Neural cell (in vitro differentiated cells): Measurements from ENCODE around the gene SMIM1. TPM values are rescaled to one million over a fixed set of nuclear protein-coding genes. Genes with fewer than 3 reads are reported as not detected.
"Not testable (repeated sequence)": the region's sequence is repeated elsewhere in the genome, so short reads cannot be mapped to it uniquely, and the experiment has no call there.

Experiments used
- H2AFZ ChIP-seq: fragments of 200-600, 300-800 bp; sonication (generic), shearing (Covaris generic); 2 replicates; pipeline ENCODE4 v1.6.0; 2014; ENCODE audit warnings: low read depth, mild to moderate bottlenecking, antibody characterized with exemption, low read length, moderate library complexity
- H3F3A ChIP-seq: fragments of 200-600 bp; shearing (Covaris generic); 2 replicates; pipeline ENCODE4 v1.6.1; 2016; ENCODE audit warnings: mild to moderate bottlenecking, moderate library complexity, mixed read lengths, antibody characterized with exemption, low read length; ENCODE audit not compliant: insufficient read depth, poor library complexity, severe bottlenecking
- H3K27ac ChIP-seq: fragments of 200-600, 300-800 bp; sonication (generic), shearing (Covaris generic); 2 replicates; pipeline ENCODE4 v1.5.1; 2014; ENCODE audit warnings: mild to moderate bottlenecking, low read length, moderate library complexity
- H3K27me3 ChIP-seq: fragments of 300-800, 200-600 bp; sonication (generic), shearing (Covaris generic); 2 replicates; pipeline ENCODE4 v1.6.0; 2014; ENCODE audit warnings: mild to moderate bottlenecking, low read depth, low read length, moderate library complexity; ENCODE audit not compliant: insufficient read depth
- H3K36me3 ChIP-seq: fragments of 300-800, 200-600 bp; sonication (generic), shearing (Covaris generic); 2 replicates; pipeline ENCODE4 v1.5.1; 2014; ENCODE audit warnings: mild to moderate bottlenecking, antibody characterized with exemption, low read length, moderate library complexity; ENCODE audit not compliant: insufficient read depth
- H3K4me2 ChIP-seq: fragments of 300-800, 200-600 bp; sonication (generic), shearing (Covaris generic); 2 replicates; pipeline ENCODE4 v1.6.0; 2014; ENCODE audit warnings: mild to moderate bottlenecking, low read length
- H3K4me3 ChIP-seq: fragments of 300-800, 200-600 bp; sonication (generic), shearing (Covaris generic); 2 replicates; pipeline ENCODE4 v1.5.1; 2014; ENCODE audit warnings: mild to moderate bottlenecking, low read length, moderate library complexity
- H3K79me2 ChIP-seq: fragments of 200-600 bp; shearing (Covaris generic); replicated peaks from 2 replicates; pipeline ENCODE4 v1.6.0; 2014; ENCODE audit warnings: mild to moderate bottlenecking, low read length, moderate library complexity; ENCODE audit not compliant: insufficient read depth
- H3K9ac ChIP-seq: fragments of 300-800, 200-600 bp; sonication (generic), shearing (Covaris generic); 2 replicates; pipeline ENCODE4 v1.6.1; 2016; ENCODE audit warnings: mild to moderate bottlenecking, low read length, mixed read lengths
- H3K9me2 ChIP-seq: fragments of 200-600 bp; shearing (Covaris generic); 2 replicates; pipeline ENCODE4 v1.6.1; 2016; ENCODE audit warnings: mild to moderate bottlenecking, low read length, mixed read lengths; ENCODE audit not compliant: insufficient read depth
- H3K9me3 ChIP-seq: fragments of 200-600, 300-800 bp; sonication (generic), shearing (Covaris generic); 2 replicates; pipeline ENCODE4 v1.6.1; 2016; ENCODE audit warnings: mild to moderate bottlenecking, mixed run types, low read length, moderate library complexity, mixed read lengths
- H4K20me1 ChIP-seq: fragments of 200-600 bp; shearing (Covaris generic); 2 replicates; pipeline ENCODE4 v1.6.1; 2016; ENCODE audit warnings: mild to moderate bottlenecking, mixed run types; ENCODE audit not compliant: insufficient read depth
- EP300 ChIP-seq: fragments of 450-650 bp; conservative IDR thresholded peaks from 2 replicates; pipeline ENCODE4 v1.6.1; 2014; ENCODE audit warnings: antibody characterized with exemption, mild to moderate bottlenecking, moderate library complexity; ENCODE audit not compliant: poor library complexity, severe bottlenecking
- MXI1 ChIP-seq: fragments of 450-650 bp; conservative IDR thresholded peaks from 2 replicates; pipeline ENCODE4 v1.6.1; 2014; ENCODE audit warnings: antibody characterized with exemption, mild to moderate bottlenecking; ENCODE audit not compliant: poor library complexity, severe bottlenecking
- POLR2AphosphoS5 ChIP-seq: IDR thresholded peaks from 2 replicates; pipeline ENCODE4 v1.6.1; 2012
- RAD21 ChIP-seq: fragments of 450-650 bp; conservative IDR thresholded peaks from 2 replicates; pipeline ENCODE4 v1.6.1; 2014; ENCODE audit warnings: antibody characterized with exemption, mild to moderate bottlenecking, moderate library complexity
- REST ChIP-seq: IDR thresholded peaks from 2 replicates; pipeline ENCODE4 v1.6.1; 2012; ENCODE audit warnings: borderline replicate concordance
- SMC3 ChIP-seq: fragments of 450-650 bp; conservative IDR thresholded peaks from 2 replicates; pipeline ENCODE4 v1.6.1; 2014; ENCODE audit warnings: antibody characterized with exemption, mild to moderate bottlenecking, moderate library complexity; ENCODE audit not compliant: poor library complexity
- TAF1 ChIP-seq: IDR thresholded peaks from 2 replicates; pipeline ENCODE4 v1.6.1; 2012; ENCODE audit warnings: low read depth
- polyA plus RNA-seq: library from polyadenylated mRNA; depleted of rRNA; stranded (reverse); fragments of >200 nt; gene quantifications from 2 replicates; pipeline ENCODE4 v1.2.3, GENCODE V29; 2014
- TF ChIP-seq, protein P1 (sequence below): fragments of 450-650 bp; IDR thresholded peaks from 2 replicates; pipeline ENCODE4 v1.5.1; 2014; ENCODE audit warnings: antibody characterized with exemption, mild to moderate bottlenecking, moderate library complexity; ENCODE audit not compliant: poor library complexity, severe bottlenecking

The SMIM1 gene
- polyA plus RNA-seq, 1 donor from 2014 or later, result not detected

DNA sequence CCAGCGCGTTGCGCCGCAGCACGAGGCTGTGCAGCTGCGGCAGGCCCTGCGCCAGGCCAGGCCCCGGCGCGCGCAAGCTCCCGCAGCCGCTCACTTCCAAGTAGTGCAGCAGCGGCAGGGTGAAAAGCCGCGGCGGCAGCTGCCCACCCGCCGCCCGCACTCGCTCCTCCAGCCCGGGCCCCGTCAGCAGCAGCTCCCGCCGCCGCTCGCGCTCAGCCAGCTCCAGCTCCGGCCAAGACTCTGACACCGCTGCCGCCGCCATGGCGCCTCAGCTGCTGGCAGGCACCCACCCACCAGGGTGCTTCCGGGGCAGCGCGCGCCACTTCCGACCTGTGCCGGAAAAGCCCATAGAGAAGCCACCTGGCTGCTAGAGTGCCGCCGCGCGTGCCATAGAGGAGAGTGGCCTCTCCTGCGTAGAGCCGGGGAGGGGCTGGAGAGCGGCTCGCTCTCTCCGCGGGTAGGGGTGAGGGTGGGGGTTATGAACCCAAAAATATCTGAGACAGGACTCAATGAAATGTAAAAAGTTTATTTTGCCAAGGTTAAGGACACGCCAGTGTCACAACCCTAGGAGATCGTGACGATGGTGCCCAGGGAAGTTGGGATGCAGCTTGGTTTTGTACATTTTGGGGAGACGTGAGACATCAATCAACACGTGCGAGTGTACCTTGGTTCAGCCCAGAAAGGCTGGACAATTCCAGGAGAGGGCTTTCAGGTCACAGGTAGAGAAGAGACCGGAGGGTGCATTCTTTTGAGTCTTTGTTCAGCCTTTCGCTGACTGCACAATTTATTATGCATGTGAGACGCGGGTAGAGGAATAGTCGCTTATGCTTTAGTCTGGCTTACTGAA, 23.9 kb downstream of the SMIM1 start, which contains the start of gene LRRC47:
Gene LRRC47, minus strand, starts transcription at position 284 of the 847 bp plus-strand sequence. Its CDS starts 22 bp downstream, at position 262.
- Histone ChIP-seq H3K4me3 (peak within 1 kb of the TSS; percentile 94), H3K79me2 (peaks cover 21% of the 10 kb centered on the region), H3K36me3 (no peaks in the 10 kb centered on the region), H3K27ac (peak within 1 kb of the TSS; percentile 68), H3K9ac (peak within 1 kb of the TSS; percentile 78), H3K9me3 (no peaks in the 10 kb centered on the region), H3K27me3 (no peaks in the 10 kb centered on the region), H3K9me2 (no peaks in the 10 kb centered on the region), H4K20me1 (peaks cover 7% of the 10 kb centered on the region), H2AFZ (peak within 1 kb of the TSS; percentile 88), H3K4me2 (peak within 1 kb of the TSS; percentile 78), H3F3A (no peaks in the 10 kb centered on the region)
- TF ChIP-seq REST (peak; percentile 69), MXI1 (peak; percentile 92), POLR2AphosphoS5 (peak; percentile 93), EP300 (peak; percentile 59), TAF1 (peak; percentile 58), SMC3 (no peak)
- TF ChIP-seq, protein P1, sequence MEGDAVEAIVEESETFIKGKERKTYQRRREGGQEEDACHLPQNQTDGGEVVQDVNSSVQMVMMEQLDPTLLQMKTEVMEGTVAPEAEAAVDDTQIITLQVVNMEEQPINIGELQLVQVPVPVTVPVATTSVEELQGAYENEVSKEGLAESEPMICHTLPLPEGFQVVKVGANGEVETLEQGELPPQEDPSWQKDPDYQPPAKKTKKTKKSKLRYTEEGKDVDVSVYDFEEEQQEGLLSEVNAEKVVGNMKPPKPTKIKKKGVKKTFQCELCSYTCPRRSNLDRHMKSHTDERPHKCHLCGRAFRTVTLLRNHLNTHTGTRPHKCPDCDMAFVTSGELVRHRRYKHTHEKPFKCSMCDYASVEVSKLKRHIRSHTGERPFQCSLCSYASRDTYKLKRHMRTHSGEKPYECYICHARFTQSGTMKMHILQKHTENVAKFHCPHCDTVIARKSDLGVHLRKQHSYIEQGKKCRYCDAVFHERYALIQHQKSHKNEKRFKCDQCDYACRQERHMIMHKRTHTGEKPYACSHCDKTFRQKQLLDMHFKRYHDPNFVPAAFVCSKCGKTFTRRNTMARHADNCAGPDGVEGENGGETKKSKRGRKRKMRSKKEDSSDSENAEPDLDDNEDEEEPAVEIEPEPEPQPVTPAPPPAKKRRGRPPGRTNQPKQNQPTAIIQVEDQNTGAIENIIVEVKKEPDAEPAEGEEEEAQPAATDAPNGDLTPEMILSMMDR, result no peak

- H3K9me3 ChIP-seq, result no peaks in the 10 kb centered on the region
- TF ChIP-seq RAD21 (no peak), MXI1 (no peak), SMC3 (no peak), TAF1 (no peak)
- H3K9ac ChIP-seq, result no peak overlapping the region
- H3K4me2 ChIP-seq, result no peak overlapping the region
- no peak overlapping the region for H3K4me3 ChIP-seq
- no peak overlapping the region for H2AFZ ChIP-seq
- peaks cover 6% of the 10 kb centered on the region for H4K20me1 ChIP-seq
- H3F3A ChIP-seq, result no peaks in the 10 kb centered on the region
- peaks cover 7% of the 10 kb centered on the region for H3K79me2 ChIP-seq
- H3K27ac ChIP-seq, result no peak overlapping the region
- no peaks in the 10 kb centered on the region for H3K27me3 ChIP-seq
- H3K9me2 ChIP-seq, result no peaks in the 10 kb centered on the region
- H3K36me3 ChIP-seq, result no peaks in the 10 kb centered on the region
Observed at GRCh38 chr1:3799976-3800685, 27.6 kb downstream of the SMIM1 start.

GRCh38 chr1:3800795-3801194, 28.2 kb downstream of the SMIM1 start:
- H3K9me3 ChIP-seq, H3K9ac ChIP-seq, H3K27ac ChIP-seq, H3K36me3 ChIP-seq, H2AFZ ChIP-seq, H3K9me2 ChIP-seq, H3F3A ChIP-seq, H3K79me2 ChIP-seq, H3K4me3 ChIP-seq, H4K20me1 ChIP-seq, H3K27me3 ChIP-seq, H3K4me2 ChIP-seq: not testable (repeated sequence)
